ENCODE measurements around the gene HYKK. TPM values are rescaled to one million over a fixed set of nuclear protein-coding genes. Genes with fewer than 3 reads are reported as not detected.

The HYKK gene
- total RNA-seq, 1 experiment from 2014 or later: 3.1 TPM

- no peak for TF ChIP-seq CTCF (conservative IDR thresholded peaks at IDR 0.05)
- H3K4me1 Mint-ChIP-seq: peaks cover 0 to 3% of the 10 kb centered on the region in 2 experiments; a peak in 1 of 4 replicates
- H3K9ac ChIP-seq (ENCODE audit: extremely low read depth, insufficient read length, low read length): no peak overlapping the region
- peak overlapping the region in 2 of 3 experiments; percentile 11 to 46; a peak in 2 of 7 replicates for H3K27ac Mint-ChIP-seq
- no peaks in the 10 kb centered on the region; a peak in 1 of 7 replicates for H3K36me3 Mint-ChIP-seq (ENCODE audit: insufficient read depth in 1 of 3, low read depth in 3 of 3)
- no peak overlapping the region for H2BK15ac ChIP-seq (ENCODE audit: low read depth, low read length)
- no peaks in the 10 kb centered on the region for H3K79me1 ChIP-seq (ENCODE audit: insufficient read depth, low read depth, low read length, poor library complexity, severe bottlenecking)
- H3K23ac ChIP-seq (ENCODE audit: insufficient read length, low read depth, low read length): no peak overlapping the region
- no peak overlapping the region for H2AK5ac ChIP-seq (ENCODE audit: insufficient read length, low read length)
- no peaks in the 10 kb centered on the region for H3K9me3 ChIP-seq (ENCODE audit: control insufficient read depth, low read depth, low read length)
- no peak overlapping the region for H3K4me2 ChIP-seq (ENCODE audit: insufficient read depth, insufficient read length, low read length)
- H3K79me2 ChIP-seq (ENCODE audit: insufficient read depth, low read length): peaks cover 2% of the 10 kb centered on the region; the same call in 1 of the 2 replicates
- no peak overlapping the region for H3K4ac ChIP-seq (ENCODE audit: low read depth, low read length)
- DNase-seq: no peak
- no peak overlapping the region for H2BK20ac ChIP-seq (ENCODE audit: low read depth, low read length, poor library complexity, severe bottlenecking)
- H3K56ac ChIP-seq (ENCODE audit: insufficient read length, low read depth, low read length): no peak overlapping the region
- H4K91ac ChIP-seq (ENCODE audit: insufficient read length, low read depth, low read length): no peak overlapping the region
- H3K23me2 ChIP-seq (ENCODE audit: insufficient read length, low read depth, low read length, poor library complexity, severe bottlenecking): peaks cover 5% of the 10 kb centered on the region
- H2BK12ac ChIP-seq (ENCODE audit: insufficient read length, low read depth, low read length): no peak overlapping the region
- H3T11ph ChIP-seq (ENCODE audit: low read length): no peak overlapping the region
- H3K27me3 ChIP-seq (ENCODE audit: insufficient read depth, low read length): no peaks in the 10 kb centered on the region
- H3K18ac ChIP-seq (ENCODE audit: insufficient read length, low read depth, low read length): no peak overlapping the region
- no peak overlapping the region for H3K27ac ChIP-seq (ENCODE audit: insufficient read length, low read depth, low read length)
- H3K4me1 ChIP-seq (ENCODE audit: insufficient read depth, low read length): no peaks in the 10 kb centered on the region
- no peak overlapping the region for H2BK120ac ChIP-seq (ENCODE audit: low read depth, low read length, poor library complexity, severe bottlenecking)
- no peaks in the 10 kb centered on the region; a peak in 1 of 5 replicates for H3K9me3 Mint-ChIP-seq
- H4K20me1 ChIP-seq (ENCODE audit: control insufficient read depth, insufficient read depth, insufficient read length): no peaks in the 10 kb centered on the region
- H3K4me3 Mint-ChIP-seq: no peak overlapping the region
- H4K8ac ChIP-seq (replicated peaks; ENCODE audit: insufficient read length, low read depth, low read length): no peak overlapping the region
- WGBS (ENCODE audit: extremely low coverage, insufficient read length, low lambda C conversion rate): no CpG with 5 or more reads among the region's 1 CpG
- no peak overlapping the region for H2BK5ac ChIP-seq (ENCODE audit: insufficient read length, low read length)
- H4K5ac ChIP-seq (ENCODE audit: insufficient read length, low read depth, low read length): no peak overlapping the region
- H3K14ac ChIP-seq (ENCODE audit: insufficient read depth, low read length): no peak overlapping the region
- no peaks in the 10 kb centered on the region; the same call in 1 of the 2 replicates for H3K27me3 Mint-ChIP-seq (ENCODE audit: low read depth)
- no peak overlapping the region for H2AFZ ChIP-seq (ENCODE audit: low read length)
Observed at GRCh38 chr15:78536134-78536533, 28.8 kb downstream of the HYKK start.
